HG03439 (cell line): ENCODE measurements around the gene BARD1.
"Not testable (repeated sequence)": the region's sequence is repeated elsewhere in the genome, so short reads cannot be mapped to it uniquely, and the experiment has no call there.

Experiments
- ATAC-seq: cut with Tn5 transposase; IDR thresholded peaks from one replicate; pipeline ENCODE4 v1.9.1; 2021; ENCODE audit warnings: mild to moderate bottlenecking, moderate library complexity; ENCODE audit not compliant: unreplicated experiment

Gene BARD1

DNA sequence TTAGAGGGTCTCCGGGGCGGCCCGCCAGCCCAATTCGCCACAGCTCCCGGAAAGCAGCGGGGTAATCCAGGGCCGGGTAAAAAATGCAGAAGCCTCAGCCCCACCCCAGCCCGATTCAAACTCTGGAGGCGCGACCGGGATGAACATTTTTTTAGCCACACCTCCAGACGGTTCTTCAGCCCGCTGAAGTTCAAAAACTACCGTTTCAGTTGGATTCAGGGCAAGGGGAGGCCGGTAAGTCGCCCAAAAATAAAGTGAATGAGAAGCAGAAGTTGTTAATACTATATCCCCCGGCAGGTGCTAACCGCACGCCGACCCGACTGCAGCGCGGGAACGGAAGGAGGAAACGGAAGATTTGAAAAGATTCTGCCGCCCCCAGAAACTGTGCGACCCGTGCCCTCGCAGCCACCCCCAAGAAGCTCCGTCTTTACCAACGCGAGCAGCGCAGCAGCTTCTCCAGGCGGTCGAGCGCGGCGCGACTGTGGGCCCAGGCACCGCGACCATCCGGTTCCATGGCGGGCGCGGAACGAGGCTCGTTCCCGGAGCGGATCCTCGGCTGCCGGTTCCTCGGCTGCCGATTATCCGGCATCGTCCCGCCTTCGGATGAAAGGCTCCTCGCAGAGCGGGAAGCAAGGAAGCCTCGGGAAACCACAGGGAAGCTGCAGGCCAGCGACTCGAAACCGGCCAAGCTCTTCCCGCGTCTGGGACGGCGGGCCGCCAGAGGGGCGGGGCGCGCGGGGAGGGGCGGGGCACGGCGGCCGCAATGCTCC, at the start of gene BARD1:
BARD1 (minus strand) TSS at position 703 of the 770 bp plus-strand sequence; CDS start at position 589, 114 bp downstream.
- ATAC-seq, result peak; percentile 30

DNA sequence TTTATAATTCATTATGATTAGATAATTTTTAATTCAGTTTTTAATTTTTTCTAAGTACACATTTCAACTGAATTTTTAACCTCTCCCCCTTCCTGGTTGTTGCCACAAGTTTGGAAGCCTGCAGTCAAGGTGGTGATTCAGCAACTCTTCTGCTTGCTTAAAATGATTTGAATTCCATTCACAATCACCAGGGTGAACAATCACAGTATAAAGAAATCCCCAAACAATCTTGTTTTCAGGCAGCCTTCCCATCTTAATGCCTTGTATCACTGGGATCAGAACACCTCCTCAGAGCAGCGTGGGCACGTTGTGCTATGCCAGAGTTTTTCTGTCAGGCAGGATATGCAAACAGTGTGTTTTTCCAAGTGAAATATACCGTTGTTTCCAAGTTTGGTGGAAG, 46.7 kb upstream of the BARD1 start:
- no peak for ATAC-seq

DNA sequence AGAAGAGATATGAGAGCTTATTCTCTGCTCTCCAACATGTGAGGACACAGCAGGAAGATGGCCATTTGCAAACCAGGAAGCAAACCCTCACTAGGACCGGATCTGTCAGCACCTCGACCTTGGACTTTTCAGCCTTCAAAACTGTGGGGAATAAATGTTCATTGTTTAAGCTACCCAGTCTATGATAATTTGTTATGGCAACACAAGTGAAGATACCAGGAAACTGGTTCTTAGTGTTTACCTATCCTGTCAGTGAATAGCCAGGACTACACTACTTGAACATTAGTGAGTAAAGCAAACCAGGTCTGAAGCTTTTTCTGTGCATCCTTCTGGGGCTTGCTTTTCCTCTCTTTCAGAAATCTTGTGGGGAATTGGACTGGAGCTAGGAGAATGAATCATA, 44.4 kb upstream of the BARD1 start:
- ATAC-seq, result no peak

DNA sequence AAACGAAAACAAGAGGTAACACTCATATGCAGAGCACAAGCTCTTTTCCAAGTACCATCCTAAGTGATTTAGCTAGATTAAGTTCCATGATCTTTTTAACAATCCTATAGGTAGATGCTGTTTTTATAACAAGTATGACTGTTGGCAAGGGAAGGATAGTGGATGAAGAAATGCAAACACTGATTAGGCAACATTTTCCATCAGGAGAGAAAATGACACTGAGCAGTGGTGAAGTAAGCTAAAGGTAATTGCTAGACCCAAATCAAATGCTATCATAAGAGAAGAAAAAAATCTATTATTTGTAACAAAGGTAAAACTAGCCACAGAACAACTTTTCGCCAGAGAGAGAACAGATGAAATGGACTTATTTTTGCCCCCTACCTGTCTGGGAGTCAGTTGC, 34.3 kb upstream of the BARD1 start:
- ATAC-seq, result no peak

DNA sequence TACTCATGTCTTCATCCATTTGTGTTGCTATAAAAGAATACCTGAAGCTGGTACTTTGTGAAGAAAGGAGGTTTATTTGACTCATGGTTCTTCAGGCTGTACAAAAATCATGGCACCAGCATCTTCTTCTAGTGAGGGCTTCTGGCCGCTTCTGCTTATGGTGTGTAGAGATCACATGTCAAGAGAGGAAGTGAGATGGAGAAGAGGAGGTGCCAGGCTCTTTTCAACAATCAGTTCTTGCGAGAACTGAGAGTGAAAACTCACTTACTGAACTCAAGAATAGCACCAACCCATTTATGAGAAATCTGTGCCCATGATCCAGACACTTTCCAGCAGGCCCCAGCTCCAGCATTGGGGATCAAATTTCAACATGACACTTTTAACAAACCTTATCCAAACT, 30.0 kb upstream of the BARD1 start:
- no peak for ATAC-seq

DNA sequence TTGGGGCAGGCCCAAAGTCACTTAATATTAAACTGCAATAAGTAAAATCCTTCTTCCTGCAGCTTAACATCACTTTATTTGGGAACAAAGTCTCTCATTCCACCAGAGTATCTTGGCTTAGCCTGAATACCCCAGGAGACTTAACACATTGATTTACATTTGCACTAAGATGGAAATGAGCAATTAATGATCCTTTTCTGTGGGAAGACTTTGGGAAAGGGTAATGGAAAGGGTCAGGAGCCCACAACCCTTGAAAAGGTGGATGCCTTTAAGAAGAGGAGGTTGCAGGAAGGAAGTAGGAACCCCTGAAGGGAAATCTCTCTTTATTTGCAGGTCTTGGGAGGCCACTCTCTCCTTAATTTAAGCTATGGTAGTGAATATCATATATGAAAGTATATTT, 28.0 kb upstream of the BARD1 start:
- no peak for ATAC-seq

DNA sequence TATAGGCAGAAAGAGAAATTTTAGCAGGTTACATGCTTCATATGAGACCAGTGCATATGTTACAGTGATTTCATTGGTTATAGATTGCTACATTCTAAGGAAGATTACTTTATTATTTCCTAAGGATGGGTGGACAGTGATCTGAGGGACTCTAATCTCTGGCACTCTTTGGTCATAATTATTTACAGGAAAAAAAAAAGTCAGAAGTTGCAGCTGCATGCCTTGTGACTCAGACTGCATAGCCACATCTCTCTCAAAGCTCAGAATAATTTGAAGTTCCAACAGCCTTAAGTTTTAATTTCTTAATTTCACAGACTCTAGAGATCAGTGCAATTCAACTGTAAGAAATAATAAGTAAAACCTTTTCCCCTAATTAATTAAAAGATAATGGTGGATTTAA, 27.1 kb upstream of the BARD1 start:
- no peak for ATAC-seq

DNA sequence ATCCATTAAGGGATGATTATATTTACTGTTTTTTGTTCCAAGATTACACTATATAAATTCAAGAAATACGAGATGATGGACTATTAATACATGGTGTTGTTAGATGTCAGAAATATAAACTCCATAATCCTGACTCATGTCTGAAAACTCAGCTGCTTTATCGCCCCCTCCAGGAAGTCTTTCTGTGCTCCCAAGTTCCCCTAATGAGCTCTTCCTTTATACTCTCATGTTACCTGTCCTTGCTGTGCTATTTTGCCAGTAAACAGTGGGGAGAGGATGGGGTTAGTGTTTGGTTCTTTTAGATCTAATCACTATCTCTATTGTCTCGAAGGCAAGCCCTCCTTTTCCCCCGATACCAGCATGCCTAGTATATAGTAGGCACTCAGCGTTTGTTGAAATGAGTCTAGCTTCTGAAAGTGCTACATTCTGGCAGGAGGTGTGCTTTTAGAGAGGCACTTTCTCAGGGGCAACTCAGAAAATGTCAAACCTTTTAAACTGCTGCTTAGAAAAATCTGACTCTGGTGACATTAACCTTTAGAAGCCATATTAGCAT, 21.4 kb upstream of the BARD1 start:
- ATAC-seq, result no peak

DNA sequence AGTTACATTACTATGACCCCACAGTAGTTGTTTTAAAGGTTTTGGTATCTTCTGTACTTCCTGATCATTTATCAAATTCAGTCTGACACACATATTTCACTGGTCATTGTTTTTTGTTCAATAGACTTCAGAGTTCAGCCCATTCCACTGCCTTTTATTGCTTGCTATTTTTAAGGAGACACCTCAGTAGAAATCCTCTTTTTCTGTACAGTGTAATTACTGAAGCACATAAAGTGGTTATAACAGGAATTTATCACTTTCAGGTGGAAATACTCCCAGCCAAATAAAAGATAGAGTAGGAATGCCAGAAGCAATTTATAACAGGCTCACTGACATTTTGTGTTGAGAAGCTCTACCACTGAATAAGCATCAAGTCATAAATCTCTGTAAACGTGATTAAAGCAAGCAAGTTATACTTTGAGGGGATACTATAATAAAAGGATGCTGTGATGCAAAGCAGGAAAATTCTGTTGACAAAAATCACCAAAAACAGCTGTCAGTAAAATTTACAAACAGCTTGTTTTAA, 6.6 kb upstream of the BARD1 start:
- ATAC-seq, result no peak

DNA sequence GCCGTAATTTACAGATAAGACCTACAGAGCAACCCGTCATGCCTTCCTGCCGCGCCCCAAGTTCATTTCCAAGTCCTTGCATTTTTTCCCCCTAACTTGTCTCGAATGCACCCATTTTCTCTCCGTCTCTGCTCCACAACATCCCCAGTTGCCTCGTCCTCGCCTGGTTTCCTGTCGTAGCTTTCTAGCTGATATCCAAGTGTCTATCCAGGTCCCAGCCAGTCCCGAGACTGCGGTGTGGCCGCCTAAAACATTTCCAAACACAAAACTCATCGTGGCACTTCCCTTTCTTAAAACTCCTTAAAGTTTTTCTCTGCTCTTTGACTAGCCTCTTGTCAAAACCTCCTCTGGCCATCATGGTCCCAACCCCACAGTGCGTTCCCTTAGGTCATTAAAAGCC, 1.2 kb upstream of the BARD1 start:
- ATAC-seq, result no peak

DNA sequence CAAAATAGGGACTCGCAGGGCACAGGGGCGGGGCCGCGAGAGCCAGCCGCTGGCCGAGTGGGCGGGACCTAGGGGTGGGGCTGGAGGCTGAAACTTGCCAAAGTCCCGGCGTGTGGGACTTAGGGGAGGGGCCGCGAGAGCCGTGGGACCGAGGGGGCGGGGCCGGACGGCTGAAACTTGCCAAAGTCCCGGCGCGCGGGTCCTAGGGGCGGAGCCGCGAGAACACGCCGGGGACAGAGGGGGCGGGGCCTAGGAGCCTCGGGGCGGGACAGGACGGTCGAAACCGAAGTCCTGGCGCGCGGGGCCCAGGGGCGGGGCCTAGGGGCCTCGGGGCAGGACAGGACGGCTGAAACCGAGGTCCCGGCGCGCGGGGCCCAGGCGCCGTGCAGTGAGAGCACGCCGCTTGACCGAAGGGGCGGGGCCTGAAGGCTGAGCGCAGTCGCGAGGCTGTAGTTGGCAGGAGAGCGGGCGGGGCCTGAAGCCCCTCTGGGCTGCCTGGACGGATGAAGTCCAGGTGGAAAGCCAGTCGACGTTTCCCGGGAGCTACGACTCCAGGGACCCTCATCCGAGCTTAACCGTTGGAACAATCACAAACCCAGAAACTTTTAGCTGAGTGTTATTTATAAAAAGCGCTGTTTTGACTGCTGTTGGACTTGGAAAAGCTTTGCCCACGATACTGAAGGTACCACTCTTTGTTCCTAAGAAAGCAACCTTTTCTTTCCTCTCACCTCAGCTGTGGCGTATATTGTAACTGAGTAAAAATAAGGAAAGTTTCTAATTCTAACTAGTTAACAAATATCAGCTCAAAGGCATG, 475 bp upstream of the BARD1 start:
- ATAC-seq, result peak; percentile 86

DNA sequence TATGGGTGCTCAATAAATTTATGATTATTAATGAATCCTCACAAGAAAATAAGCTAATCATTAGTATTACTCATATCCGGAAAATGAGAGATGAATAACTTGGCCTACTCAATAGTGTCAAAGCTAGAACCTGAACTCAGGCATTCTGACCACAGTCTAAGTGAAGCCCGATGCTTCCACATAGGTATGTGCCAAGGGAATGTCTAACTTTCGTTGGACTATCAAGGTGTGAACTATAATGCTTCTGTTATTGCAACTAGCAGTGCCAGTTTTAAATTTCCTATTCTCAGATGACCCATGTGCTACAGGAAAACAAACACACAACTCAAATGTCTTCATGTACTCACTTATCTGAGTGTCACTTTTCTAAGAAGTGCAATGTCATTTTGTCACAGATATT, 1.8 kb downstream of the BARD1 start:
- ATAC-seq, result no peak

DNA sequence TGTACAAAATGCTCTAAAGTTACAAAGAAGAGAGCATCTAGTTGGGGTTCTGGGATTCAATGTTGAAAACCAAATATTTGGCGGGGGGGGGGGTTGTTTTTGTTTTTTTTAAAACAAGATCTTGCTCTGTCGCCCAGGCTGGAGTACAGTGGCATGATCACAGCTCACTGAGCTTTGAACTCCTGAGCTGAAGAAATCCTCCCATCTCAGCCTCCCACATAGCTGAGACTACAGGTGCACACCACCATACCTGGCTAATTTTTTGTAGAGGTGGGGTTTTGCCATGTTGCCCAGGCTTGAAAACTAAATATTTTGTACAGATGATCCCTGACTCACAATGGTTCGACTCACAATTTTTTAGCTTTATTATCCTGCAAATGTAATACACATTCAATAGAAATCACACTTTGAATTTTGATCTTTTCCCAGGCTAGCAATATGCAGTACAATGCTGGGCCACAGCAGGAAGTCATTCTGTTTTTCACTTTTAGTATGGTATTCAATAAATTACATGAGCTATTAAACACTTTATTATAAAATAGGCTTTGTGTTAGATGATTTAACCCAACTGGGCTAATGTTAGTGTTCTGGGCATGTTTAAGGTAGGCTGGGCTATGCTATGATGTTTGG, 7.6 kb downstream of the BARD1 start:
- no peak for ATAC-seq

DNA sequence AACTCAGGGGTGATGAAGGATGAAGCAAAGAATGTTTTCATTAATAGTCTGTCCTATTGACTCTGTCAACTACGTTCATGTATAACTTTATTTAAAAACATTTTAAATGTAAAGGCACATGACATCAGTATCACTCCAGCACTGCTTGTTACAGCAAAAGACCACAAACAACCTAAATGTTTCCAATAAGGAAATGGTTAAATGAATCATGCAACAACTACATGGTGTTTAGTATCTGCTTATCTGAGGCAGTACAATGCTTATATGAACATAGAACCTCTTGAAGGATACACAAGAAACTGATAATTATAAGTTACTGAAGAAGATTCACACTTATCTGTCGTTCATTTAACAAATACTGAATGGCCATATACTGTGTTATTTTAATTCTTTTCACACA, 8.4 kb downstream of the BARD1 start:
- no peak for ATAC-seq

DNA sequence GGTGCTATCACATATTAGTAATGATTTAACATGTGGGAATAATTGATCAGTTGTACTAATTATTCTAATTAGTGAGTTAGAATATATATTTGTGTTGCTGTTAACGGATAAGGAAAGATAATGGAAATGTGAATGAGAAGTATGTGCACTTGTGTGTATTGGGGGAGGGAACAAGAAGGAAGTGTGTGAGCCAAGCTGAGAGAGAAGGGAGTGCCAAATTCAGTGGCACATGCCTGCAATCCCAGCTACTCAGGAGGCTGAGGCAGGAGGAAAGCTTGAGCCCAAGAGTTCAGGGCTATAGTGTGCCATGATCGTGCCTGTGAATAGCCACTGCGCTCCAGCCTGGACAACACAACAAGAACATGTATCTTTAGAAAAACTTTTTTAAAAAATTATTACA, 9.3 kb downstream of the BARD1 start:
- no peak for ATAC-seq

DNA sequence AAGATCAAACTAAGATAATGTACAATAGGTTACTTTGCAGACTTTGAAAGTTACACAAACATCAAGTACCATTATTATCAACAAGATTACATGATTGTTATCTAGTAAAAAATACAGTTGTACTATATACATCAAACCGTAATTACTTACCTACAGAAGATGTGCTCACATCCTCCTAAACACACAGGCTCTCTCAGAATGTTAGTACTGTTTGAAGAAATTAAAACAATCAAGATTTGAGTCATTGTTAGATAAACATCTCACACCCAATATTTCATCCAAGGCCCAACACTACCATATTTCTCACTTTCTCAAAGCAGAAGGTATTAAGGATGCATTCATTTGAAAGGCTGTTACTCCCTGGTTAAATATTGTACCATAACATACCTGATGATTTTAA, 12.6 kb downstream of the BARD1 start:
- ATAC-seq, result no peak

DNA sequence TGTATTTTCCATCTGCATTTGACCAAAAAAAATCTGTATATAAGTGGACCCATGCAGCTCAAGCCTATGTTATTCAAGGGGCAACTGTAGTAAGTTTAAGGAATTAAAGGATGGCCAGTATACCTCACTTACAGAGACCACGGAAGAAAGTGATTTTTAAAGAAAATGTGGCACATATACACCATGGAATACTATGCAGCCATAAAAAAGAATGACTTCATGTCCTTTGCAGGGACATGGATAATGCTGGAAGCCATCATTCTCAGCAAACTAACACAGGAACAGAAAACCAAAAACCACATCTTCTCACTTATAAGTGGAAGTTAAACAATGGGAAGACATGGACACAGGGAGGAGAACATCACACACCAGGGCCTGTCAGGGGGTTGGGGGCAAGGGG, 26.3 kb downstream of the BARD1 start:
- not testable (repeated sequence) for ATAC-seq

DNA sequence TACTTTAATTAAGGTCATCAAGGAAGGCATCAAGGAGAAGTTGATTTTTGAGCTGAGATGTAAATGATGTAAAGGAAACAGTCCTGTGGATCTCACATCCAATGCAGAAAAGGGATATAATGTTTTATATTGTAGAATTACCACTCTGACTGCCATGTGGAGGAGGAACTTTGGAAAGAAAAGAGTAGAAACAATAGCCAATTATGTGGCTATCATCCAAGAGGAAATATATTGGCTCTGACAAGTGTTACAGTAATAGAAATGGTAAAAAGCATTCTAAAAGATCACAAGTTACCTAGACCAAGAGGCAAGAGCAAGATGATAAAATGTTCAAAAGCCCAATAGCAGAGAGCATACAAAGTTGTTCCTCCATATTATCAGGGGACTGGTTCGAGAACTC, 26.8 kb downstream of the BARD1 start:
- no peak for ATAC-seq

DNA sequence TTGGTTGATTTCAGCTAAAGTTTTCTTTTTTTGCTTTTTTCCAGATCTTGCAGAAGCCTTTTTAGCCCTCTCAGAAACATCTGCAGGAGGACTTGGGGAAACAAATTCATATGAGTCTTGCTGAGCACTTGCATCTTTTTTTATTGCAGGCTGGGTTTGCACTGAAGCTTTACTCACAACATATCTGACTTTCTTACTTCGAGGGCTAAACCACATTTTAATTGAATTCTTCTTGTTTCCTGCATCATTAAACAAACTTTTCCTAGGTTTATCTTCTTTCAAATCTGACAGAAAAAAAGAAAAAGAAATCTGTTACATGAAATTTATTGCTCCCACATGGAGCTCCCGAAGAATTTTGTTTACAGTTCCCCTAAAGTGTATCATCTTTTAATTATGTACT, 28.3 kb downstream of the BARD1 start:
- ATAC-seq, result no peak

DNA sequence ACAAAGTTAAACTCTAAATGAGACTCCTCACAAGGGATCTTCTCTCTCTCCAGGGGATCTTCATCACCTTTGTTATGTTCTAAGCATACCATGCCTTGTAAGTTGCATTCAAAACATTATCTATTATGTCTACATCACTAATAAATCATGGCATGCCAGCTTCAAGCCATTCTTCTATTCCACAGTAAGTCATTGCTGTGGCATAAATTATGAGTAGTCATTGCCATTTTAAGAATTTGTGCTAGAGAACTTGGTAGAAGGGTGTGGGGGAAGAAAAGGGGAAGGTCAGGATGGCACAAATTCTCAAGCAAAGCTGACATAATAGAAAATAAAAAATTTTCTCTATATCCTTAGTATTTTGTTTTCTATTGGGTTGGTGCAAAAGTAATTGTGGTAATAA, 33.5 kb downstream of the BARD1 start:
- ATAC-seq, result no peak

DNA sequence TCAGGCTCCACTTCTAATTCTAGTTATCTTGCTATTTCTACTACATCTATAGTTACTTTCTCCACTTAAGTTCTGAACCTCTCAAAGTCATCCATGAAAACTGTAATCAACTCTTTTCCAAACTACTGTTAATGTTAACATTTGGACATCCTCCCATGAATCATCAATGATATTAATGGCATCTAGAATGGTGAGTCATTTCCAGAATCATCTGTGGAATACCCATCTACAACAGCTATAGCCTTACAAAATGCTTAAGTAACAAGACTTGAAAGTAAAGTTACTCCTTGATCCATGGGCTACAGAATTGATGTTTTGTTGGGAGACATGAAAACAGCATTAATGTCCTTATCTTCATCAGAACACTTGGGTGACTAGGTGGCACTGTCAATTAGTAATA, 35.4 kb downstream of the BARD1 start:
- no peak for ATAC-seq
